ENCODE results near the gene RPS24.
"Not testable (repeated sequence)": the region's sequence is repeated elsewhere in the genome, so short reads cannot be mapped to it uniquely, and the experiment has no call there.

The RPS24 gene

DNA sequence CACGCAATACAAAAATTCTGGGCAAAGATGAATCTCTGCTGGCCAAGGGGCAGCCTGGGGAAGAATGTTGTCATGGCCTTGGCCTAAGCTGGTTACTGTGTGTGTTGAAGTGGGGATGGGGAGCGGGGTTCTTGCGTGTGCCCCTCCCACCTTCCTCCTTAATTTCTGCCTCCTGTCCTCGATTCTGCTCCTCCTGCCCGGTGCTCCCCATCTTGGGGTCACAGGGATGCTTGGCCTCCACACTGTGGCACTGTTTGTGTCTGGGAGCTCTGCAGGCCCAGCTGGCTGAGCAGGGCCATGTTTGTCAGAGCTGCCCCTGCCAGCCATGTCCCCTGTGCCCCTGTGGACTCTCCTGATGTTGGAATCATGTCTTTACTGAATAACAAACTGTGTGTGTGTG is 37.1 kb downstream of the RPS24 start:
- H3K9me3 ChIP-seq (replicated peaks; ENCODE audit: insufficient read depth, low read length), result no peaks in the 10 kb centered on the region

DNA sequence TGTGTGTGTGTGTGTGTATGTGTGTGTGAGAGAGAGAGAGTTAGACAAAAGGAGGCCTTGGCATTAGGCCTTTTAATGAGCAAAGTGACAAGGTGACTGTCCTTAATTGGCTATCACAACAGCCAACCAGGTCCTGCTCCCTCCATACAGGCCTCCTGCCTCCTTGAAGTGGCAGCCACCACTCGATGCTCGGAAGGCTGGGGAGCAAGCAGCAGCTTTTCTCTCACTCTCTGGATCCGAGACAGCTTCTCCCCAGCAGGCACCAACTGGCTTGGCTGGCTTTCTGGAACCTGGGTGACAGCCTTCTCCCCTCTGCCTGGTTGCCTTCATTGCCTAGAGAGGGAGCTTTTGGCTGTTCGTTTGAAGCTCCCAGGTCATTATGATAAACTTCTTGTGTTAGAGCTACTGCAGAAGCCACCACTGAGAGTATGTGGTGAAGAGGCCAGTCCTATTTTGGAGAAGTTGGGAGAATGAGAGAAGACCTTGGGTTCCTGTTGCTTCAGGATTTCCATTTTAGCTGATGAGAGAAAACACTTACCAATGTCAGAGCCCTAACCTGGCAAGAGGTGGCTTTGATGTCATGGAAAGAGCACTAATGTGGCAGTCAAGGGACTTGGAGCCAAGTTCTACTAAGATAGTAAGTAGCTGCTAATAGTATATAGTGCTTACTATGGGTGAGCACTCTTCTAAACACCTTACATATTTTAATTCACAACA is 37.6 kb downstream of the RPS24 start:
- DNase-seq, result no peak
- H2AFZ ChIP-seq (ENCODE audit: low read length), result no peak overlapping the region
- no peaks in the 10 kb centered on the region for H3K36me3 ChIP-seq (replicated peaks; ENCODE audit: insufficient read depth, low read length)
- H3K4me2 ChIP-seq (ENCODE audit: low read depth, low read length), result no peak overlapping the region
- no peak for TF ChIP-seq EZH2 (optimal IDR thresholded peaks at IDR 0.05; ENCODE audit: low read depth, low read length)
- TF ChIP-seq CTCF (IDR thresholded peaks at IDR 0.05; ENCODE audit: low read length), result no peak
- TF ChIP-seq EZH2phosphoT487 (IDR thresholded peaks at IDR 0.05; ENCODE audit: low read length), result no peak
- no peaks in the 10 kb centered on the region for H3K27me3 ChIP-seq (replicated peaks; ENCODE audit: insufficient read depth, low read length)
- H3F3A ChIP-seq (ENCODE audit: insufficient read depth, low read length), result no peaks in the 10 kb centered on the region
- H3K9ac ChIP-seq (ENCODE audit: low read length), result no peak overlapping the region
- H4K20me1 ChIP-seq (ENCODE audit: insufficient read depth, low read length), result no peaks in the 10 kb centered on the region
- H3K9me3 ChIP-seq (replicated peaks; ENCODE audit: insufficient read depth, low read length), result no peaks in the 10 kb centered on the region
- H3K4me1 ChIP-seq (ENCODE audit: low read length), result no peaks in the 10 kb centered on the region
- H3K4me3 ChIP-seq (ENCODE audit: low read length), result no peak overlapping the region
- no peaks in the 10 kb centered on the region for H3K9me2 ChIP-seq (replicated peaks; ENCODE audit: insufficient read depth, low read length)
- H3K27ac ChIP-seq (ENCODE audit: low read length), result no peak overlapping the region
- no peaks in the 10 kb centered on the region for H3K79me2 ChIP-seq (ENCODE audit: low read length)

More for the DNA sequence above, 37.1 kb downstream of the RPS24 start:
- no peak for DNase-seq
- no peak overlapping the region for H3K27ac ChIP-seq (ENCODE audit: low read length)
- no peaks in the 10 kb centered on the region for H4K20me1 ChIP-seq (ENCODE audit: insufficient read depth, low read length)
- no peak overlapping the region for H2AFZ ChIP-seq (ENCODE audit: low read length)
- no peaks in the 10 kb centered on the region for H3F3A ChIP-seq (ENCODE audit: insufficient read depth, low read length)
- H3K9me2 ChIP-seq (replicated peaks; ENCODE audit: insufficient read depth, low read length), result no peaks in the 10 kb centered on the region
- H3K27me3 ChIP-seq (replicated peaks; ENCODE audit: insufficient read depth, low read length), result no peaks in the 10 kb centered on the region
- H3K4me3 ChIP-seq (ENCODE audit: low read length), result no peak overlapping the region
- no peak overlapping the region for H3K9ac ChIP-seq (ENCODE audit: low read length)
- no peaks in the 10 kb centered on the region for H3K79me2 ChIP-seq (ENCODE audit: low read length)
- no peak overlapping the region for H3K4me2 ChIP-seq (ENCODE audit: low read depth, low read length)
- no peaks in the 10 kb centered on the region for H3K4me1 ChIP-seq (ENCODE audit: low read length)
- no peaks in the 10 kb centered on the region for H3K36me3 ChIP-seq (replicated peaks; ENCODE audit: insufficient read depth, low read length)
- TF ChIP-seq EZH2 (optimal IDR thresholded peaks at IDR 0.05; ENCODE audit: low read depth, low read length) (no peak), EZH2phosphoT487 (IDR thresholded peaks at IDR 0.05; ENCODE audit: low read length) (no peak)

DNA sequence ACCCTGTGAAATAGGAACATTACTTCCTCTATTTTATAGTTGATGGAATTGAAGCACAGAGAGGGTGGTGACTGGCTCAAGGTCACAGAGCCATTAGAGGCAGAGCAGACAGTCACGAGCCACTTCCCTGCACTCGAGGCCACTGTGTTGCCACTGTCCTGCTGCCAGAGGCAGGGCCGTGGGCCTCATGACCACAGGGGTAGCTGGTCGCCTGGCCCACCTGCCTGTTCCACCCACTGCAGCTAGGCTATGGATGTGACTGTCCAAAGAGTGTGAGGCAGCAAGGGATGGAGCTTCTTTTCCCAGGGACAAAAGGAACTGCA is 38.2 kb downstream of the RPS24 start:
- no peak for DNase-seq
- Histone ChIP-seq H3K4me2 (ENCODE audit: low read depth, low read length) (no peak overlapping the region), H3K9me3 (replicated peaks; ENCODE audit: insufficient read depth, low read length) (no peaks in the 10 kb centered on the region), H4K20me1 (ENCODE audit: insufficient read depth, low read length) (no peaks in the 10 kb centered on the region), H3K9me2 (replicated peaks; ENCODE audit: insufficient read depth, low read length) (no peaks in the 10 kb centered on the region), H3K9ac (ENCODE audit: low read length) (no peak overlapping the region), H2AFZ (ENCODE audit: low read length) (no peak overlapping the region), H3K36me3 (replicated peaks; ENCODE audit: insufficient read depth, low read length) (no peaks in the 10 kb centered on the region), H3K4me1 (ENCODE audit: low read length) (no peaks in the 10 kb centered on the region), H3K4me3 (ENCODE audit: low read length) (no peak overlapping the region), H3F3A (ENCODE audit: insufficient read depth, low read length) (no peaks in the 10 kb centered on the region), H3K79me2 (ENCODE audit: low read length) (no peaks in the 10 kb centered on the region), H3K27ac (ENCODE audit: low read length) (no peak overlapping the region), H3K27me3 (replicated peaks; ENCODE audit: insufficient read depth, low read length) (no peaks in the 10 kb centered on the region)
- TF ChIP-seq EZH2phosphoT487 (IDR thresholded peaks at IDR 0.05; ENCODE audit: low read length), result no peak
- TF ChIP-seq EZH2 (optimal IDR thresholded peaks at IDR 0.05; ENCODE audit: low read depth, low read length), result no peak
- TF ChIP-seq CTCF (IDR thresholded peaks at IDR 0.05; ENCODE audit: low read length), result no peak

GRCh38 chr10:78072504-78072903 is 38.8 kb downstream of the RPS24 start:
- Histone ChIP-seq H3K27me3 (replicated peaks; ENCODE audit: insufficient read depth, low read length) (no peaks in the 10 kb centered on the region), H3K4me2 (ENCODE audit: low read depth, low read length) (no peak overlapping the region), H3K27ac (ENCODE audit: low read length) (no peak overlapping the region), H3K9me2 (replicated peaks; ENCODE audit: insufficient read depth, low read length) (no peaks in the 10 kb centered on the region), H3F3A (ENCODE audit: insufficient read depth, low read length) (no peaks in the 10 kb centered on the region), H2AFZ (ENCODE audit: low read length) (no peak overlapping the region), H3K4me1 (ENCODE audit: low read length) (no peaks in the 10 kb centered on the region), H3K9ac (ENCODE audit: low read length) (no peak overlapping the region), H3K79me2 (ENCODE audit: low read length) (no peaks in the 10 kb centered on the region), H3K9me3 (replicated peaks; ENCODE audit: insufficient read depth, low read length) (no peaks in the 10 kb centered on the region), H4K20me1 (ENCODE audit: insufficient read depth, low read length) (no peaks in the 10 kb centered on the region), H3K4me3 (ENCODE audit: low read length) (no peak overlapping the region), H3K36me3 (replicated peaks; ENCODE audit: insufficient read depth, low read length) (no peaks in the 10 kb centered on the region)
- no peak for DNase-seq
- TF ChIP-seq CTCF (IDR thresholded peaks at IDR 0.05; ENCODE audit: low read length) (no peak), EZH2 (optimal IDR thresholded peaks at IDR 0.05; ENCODE audit: low read depth, low read length) (no peak), EZH2phosphoT487 (IDR thresholded peaks at IDR 0.05; ENCODE audit: low read length) (no peak)

DNA sequence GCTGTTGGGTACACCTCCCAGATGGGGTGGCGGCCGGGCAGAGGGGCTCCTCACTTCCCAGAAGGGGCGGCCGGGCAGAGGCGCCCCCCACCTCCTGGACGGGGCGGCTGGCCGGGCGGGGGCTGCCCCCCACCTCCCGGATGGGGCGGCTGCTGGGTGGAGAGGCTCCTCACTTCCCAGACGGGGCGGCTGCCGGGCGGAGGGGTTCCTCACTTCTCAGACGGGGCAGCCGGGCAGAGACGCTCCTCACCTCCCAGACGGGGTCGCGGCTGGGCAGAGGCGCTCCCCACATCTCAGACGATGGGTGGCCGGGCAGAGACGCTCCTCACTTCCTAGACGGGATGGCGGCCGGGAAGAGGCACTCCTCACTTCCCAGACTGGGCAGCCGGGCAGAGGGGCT is 42.1 kb downstream of the RPS24 start:
- not testable (repeated sequence) for H3K9me2 ChIP-seq (replicated peaks; ENCODE audit: insufficient read depth, low read length); H3K27ac ChIP-seq (ENCODE audit: low read length); H3K9ac ChIP-seq (ENCODE audit: low read length); DNase-seq; H3K4me2 ChIP-seq (ENCODE audit: low read depth, low read length); H3K9me3 ChIP-seq (replicated peaks; ENCODE audit: insufficient read depth, low read length); H3F3A ChIP-seq (ENCODE audit: insufficient read depth, low read length); H3K36me3 ChIP-seq (replicated peaks; ENCODE audit: insufficient read depth, low read length); H3K79me2 ChIP-seq (ENCODE audit: low read length); H2AFZ ChIP-seq (ENCODE audit: low read length); H3K27me3 ChIP-seq (replicated peaks; ENCODE audit: insufficient read depth, low read length); H3K4me1 ChIP-seq (ENCODE audit: low read length); H3K4me3 ChIP-seq (ENCODE audit: low read length); H4K20me1 ChIP-seq (ENCODE audit: insufficient read depth, low read length)

Measured in MM.1S (cell line).